NCI-H1436 treated with DMSO at 0.1 percent for 48 hours (cell line): ENCODE measurements around the gene FLT4.
"Not testable (repeated sequence)": the region's sequence is repeated elsewhere in the genome, so short reads cannot be mapped to it uniquely, and the experiment has no call there.

Source experiments
- DNase-seq: peaks from one replicate; lab custom pipeline; 2025; lab: John Stamatoyannopoulos, UW

Gene FLT4

DNA sequence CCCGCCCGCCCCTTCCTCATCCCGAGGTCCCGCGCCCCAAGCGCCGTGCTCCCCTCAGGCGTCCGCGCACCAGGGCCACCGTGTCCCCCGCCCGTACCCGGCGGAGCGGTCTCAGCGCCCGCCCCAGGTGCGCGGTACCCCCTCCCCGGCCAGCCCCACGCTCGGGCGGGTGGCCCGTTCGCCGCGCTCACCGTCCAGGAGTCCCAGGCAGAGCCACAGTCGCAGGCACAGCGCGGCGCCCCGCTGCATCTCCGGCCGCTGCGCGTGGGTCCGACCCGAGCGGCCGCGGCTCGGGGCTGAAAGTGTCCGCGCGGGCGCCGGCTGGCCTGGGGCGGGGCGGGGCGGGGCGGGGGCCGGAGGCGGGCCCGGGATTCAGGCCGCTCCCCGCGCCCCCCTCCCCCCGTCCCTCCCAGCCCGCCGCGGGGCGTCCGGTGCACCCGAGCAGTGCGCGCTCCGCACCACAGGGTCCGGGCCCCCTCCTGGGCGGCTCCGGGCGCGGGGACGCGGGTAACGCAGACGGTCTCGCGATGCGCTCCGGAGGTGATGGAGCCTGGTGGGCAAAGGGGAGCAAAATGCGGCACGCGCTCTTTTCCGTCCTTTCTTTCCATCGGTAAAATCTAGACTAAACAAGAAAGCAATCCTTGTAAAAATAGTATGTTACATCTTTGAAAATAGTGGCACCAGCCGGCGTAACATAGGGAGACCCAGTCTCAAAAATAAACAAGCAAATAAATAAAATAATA, at the start of gene FLT4:
Gene FLT4 (minus strand): TSS at position 304 of the 743 bp plus-strand sequence. CDS start 55 bp downstream, at position 249.
- DNase-seq, result no peak

DNA sequence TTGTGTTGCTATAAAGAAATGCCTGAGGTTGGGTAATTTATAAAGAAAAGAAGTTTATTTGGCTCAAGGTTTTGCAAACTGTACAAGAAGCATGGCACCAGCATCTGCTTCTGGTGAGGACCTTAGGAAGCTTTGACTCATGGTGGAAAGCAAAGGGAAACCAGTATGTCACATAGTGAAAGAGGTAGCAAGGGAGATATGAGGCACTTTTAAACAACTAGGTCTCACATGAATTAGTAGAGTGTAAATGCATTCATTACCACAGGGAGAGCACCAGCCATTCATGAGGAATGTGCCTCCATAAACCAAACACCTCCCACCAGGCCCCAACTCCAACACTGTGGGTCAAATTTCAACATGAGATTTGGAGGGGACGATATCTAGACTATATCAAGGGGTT, 49.6 kb upstream of the FLT4 start:
- DNase-seq, result no peak

DNA sequence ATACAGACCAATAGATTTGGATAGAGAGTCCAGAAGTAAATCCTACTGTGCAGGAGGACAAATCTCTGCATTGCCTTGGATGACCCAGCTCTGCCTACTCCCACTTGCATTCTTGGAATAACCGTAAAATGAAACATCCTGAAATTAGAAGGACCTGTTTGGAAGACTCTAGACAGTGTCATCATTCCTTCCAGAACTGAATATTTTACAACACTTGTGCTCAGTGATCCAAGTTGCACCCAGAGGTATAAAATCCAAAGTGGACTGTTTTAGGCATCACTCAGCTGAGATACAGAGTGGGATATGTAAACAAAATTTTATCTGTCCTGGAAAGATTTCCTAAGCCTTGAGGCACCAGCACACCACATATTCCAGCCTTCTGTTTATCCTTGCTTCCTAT, 46.7 kb upstream of the FLT4 start:
- no peak for DNase-seq

DNA sequence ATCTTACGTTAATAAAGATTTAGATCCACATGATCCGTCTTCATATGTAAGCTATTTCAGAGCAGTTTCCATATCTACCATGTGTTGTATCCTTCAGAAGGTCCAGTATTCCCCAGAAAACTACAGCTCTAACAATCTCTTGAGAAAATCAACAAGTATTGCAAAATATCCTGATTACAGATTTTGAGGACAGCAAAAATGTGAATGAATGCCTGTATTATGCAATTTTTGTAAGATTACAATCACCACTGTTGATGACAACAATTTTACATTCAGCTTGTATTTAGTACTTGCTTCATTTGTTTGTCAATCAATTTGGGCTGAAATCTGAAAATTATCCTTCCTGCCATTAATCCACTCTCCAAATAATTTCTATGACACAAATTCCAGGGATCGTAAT, 43.0 kb upstream of the FLT4 start:
- no peak for DNase-seq

DNA sequence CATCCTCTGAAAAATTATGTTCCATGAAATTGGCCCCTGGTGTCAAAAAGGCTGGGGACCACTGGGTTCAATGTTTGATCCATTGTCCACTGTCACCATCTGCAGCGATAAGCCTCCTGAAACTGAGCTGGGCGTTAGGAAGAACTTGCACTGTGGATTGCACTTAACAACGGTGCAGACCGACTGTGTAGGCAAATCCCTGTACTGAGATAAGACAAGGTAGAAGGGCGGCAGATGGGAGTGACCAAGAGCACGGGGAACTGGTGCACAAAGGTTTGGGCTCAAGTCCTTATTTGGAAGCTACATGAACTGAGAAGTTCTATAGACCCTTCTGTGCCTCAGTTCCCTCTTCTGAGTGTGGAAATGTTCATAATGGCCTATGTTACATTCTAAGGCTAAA, 41.6 kb upstream of the FLT4 start:
- no peak for DNase-seq

DNA sequence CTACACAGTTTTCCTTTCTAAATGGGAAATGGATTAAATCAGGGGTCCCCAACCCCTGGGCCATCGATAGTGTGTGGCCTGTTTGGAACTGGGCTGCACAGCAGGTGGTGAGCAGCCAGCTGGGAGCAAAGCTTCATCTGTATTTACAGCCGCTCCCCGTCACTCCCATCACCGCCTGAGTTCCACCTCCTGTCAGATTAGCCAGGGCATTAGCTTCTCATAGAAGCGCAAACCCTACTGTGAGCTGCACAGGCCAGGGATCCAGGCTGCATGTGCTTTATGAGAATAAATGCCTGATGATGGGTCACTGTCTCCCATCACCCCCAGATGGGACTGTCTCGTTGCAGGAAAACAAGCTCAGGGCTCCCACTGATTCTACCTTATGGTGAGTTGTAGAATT, 41.2 kb upstream of the FLT4 start:
- DNase-seq, result no peak

DNA sequence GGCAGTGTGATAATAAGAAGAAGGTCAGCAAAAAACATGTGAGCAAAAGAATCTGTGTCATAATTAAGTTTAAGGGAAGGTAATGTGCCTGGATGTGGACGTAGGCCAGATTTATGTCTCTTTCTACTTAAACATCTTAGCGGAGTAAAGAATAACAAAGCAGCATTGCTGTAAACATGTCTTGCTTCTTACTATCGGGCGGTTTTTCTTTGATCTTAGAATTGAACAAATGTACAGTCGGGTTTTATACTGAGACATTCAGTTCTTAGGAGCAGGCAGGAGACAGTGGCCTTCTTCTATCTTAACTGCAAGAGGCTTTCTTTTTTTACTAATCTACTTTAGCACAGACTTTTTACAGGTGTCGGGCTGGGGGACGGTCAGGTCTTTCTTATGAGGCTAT, 40.4 kb upstream of the FLT4 start:
- no peak for DNase-seq

DNA sequence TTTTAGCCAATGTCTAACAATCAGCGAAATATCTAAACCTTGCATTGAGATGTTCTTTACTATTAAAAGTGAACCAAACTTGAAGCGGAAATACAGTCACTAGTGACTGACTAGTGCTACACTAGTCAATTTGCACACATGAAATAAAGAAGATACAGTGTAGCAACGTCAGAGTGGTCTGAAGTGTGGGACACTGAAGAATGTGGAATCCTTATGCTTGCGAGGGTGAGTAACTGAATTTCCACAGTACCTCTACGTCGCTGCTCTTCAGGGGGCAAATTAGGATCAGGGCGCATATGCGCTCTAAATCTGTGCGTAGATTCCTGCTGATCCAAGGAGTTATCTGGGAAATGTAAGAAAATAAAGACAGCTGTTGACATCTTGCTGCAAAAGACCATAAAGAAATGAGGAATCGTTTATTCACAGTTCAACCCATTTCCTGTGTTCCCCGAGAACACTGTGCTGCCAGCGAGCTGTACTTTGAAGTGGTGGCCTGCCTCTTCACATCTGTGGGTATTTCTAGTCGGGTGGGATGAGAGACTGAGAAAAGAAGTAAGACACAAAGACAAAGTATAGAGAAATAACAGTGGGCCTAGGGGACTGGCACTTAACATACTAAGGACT, 39.8 kb upstream of the FLT4 start:
- no peak for DNase-seq

DNA sequence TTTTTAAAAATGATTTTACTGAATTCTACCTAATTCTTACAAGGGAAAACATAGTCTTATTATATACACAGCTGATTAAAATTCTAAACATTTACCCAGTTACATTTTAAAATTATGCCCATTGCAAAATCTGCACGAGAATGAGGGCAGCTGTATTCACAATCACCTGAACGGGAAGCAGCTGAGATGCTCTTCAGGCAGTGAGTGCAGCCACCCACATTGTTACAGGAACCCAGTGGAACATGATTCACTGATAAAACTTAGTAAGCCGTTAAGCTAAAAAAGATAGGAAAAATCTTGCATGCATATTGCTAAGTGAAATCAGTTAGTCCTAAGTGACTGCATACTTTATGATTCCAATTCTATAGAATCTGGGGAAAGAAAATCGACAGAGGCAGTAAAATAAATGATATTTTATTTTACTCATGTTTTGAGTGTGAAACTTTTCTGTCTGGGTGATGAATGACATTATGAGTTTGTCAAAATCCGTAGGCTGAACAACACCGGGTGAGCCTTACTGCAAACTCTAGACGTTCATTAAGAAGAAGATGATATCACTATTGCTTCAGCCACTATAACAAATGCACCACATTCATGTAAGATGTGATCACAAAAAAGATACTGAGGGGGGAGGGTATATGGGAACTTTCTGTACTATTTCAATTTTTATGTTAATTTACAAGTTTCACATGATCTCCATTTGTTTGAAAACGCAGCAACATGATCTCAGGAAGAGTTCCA, 39.1 kb upstream of the FLT4 start:
- no peak for DNase-seq

DNA sequence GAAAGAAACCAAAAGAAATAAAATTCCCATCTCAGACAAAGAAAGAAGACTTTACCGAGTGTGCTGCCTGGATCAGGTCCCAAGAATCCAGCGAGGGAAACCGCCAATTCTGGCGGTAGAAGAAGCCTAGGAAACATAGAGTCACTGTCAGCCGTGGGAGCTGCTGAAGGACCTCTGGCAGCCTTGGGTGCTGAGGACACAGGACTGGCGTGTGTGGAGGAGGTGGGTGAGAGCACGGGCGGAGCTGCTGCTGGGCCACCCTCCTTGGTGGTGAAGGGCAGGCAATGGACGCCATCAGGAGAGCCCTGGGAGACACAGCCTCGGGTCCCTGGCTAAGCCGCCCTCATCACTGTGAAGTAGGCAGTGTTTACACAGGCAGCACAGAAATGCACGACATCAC, 37.4 kb upstream of the FLT4 start:
- not testable (repeated sequence) for DNase-seq

DNA sequence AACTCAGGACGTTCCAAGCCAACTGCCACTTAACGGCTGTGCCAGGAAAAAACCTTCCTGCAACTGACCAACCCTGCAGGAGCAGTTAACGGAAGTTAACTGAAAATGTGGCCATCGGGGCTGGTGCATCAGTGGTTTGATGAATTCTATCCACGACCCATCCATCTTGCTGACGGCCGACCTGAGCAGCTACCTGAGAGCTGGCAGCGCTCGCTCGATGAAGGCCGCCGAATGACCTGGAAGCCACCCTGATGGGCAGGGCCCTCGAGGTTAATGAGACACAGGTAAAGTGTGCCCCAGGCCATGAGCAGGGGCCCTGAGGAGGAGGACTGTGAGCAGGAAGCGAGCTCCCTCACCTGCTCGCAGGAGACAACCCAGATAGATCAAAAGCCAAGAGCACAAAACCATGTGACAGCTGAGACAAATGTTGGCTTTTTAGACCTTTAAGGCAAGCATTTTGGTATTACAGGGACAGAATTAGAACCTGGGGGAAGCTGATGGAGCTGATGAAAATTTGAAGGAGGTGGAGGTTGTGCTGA, 35.3 kb upstream of the FLT4 start:
- no peak for DNase-seq

DNA sequence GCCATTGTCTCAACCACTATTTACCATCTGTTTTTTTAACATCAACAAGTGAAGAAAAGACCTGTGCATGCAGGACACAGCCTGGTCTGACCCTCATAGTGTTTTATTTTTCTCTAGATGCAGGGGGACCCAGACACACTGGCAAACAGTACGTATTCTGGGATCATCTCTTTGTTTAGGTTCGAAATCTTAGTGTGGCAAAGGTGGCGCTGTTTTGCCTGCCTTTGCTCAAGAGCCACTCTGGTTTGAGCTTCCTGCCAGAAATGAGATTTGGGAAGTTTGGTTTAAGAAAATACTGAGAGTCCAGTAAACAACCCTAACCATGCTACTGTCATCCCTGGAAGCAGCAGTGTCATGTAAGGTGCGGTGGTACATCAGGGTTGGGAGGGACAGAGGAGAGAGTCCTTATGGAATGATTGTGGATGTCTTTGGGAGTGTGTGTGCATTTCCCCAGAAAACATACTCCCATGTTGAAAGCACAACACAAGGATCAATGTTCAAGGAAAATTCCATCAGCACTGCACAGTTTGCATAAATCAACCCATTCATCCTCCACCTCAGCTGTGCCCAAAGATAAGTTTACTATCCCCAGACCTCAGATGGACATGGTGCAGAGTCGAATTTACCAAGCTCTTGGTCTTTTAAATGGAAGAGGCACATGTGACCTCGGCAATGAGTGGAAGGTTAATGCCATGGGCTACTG, 34.0 kb upstream of the FLT4 start:
- DNase-seq, result no peak

DNA sequence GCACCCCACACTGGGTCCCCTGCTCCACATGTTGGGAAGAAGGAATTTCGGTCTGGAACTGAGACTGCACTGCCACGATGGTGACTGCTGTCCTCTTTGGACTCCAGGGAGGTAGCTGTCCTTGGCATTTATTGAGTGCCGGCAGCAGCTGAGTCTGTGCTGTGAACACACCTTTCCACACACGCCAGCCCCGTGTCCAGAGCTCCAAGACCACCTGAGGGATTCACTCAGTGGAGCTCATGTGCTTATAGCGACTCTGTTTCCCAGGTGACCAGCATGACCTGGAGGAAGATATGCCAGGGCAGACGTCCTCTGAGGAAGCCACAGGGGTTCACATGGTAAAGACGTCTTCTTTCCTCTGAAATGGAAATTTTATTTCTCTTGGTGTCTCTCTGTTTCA, 33.2 kb upstream of the FLT4 start:
- DNase-seq, result no peak

DNA sequence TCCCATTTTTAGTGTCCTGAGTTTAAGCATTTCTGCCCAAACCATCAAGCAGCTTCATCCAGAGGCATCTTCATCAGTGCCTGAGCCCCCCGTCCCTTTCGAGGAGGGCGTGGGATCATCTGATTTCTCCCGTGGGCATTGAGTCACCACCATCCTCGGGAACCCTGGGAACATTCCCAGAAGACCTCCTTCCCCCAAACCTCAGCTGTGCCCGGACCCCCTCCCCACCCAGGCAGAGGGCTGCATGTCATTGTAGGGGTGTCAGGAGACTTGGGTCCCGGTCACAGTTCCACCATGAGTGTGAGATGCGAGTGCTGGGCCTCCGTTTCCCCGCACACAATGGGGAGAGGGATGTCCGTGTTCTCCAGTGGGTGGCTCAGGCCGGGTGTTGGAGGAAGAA, 32.6 kb upstream of the FLT4 start:
- not testable (repeated sequence) for DNase-seq

DNA sequence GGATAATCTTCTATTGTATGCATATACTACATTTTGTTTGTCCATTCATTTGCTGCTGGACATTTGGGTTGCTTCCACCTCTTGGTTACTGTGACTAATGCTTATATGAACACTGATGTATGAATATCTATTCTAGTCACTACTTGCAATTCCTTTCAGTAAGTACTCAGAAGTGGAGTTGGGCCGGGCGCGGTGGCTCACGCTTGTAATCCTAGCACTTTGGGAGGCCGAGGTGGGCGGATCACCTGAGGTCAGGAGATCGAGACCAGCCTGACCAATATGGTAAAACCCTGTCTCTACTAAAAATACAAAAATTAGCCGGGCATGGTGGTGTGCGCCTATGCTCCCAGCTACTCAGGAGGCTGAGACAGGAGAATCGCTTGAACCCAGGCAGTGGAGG, 28.9 kb upstream of the FLT4 start:
- DNase-seq, result not testable (repeated sequence)

DNA sequence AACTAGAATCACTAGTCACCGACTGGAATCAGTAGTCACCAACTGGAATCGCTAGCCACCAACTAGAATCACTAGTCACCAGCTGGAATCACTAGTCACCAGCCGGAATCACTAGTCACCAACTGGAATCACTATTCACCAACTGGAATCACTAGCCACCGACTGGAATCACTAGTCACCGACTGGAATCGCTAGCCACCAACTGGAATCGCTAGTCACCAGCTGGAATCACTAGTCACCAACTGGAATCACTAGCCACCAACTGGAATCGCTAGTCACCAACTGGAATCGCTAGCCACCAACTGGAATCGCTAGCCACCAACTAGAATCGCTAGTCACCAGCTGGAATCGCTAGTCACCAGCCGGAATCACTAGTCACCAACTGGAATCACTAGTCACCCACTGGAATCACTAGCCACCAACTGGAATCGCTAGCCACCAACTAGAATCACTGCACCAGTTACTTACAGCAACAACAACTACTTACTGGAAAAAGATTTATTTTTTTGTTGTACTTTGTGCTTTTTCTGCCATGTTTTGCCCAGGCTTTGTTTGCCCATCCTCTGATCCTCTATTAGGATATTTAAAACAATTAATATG, 25.7 kb upstream of the FLT4 start:
- no peak for DNase-seq

DNA sequence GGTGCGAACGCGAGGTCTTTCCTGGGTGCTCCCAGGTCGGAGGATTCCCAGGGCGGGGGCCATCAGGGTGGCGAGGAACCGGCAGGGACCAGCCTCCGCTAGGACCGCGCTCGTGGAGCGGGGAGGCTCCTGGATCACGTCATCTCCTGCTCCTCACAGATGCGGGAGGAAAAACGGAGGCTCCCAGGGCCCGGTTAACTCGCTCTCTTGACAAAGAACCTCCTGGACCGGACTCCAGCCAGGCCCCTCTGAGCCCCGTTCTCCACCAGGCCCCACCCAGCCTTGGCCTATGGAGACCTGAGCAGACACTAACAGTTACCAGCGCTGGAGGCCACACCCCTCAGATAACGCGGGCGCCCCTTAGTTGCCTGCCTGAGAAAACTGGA, 24.7 kb upstream of the FLT4 start:
- DNase-seq, result not testable (repeated sequence)

DNA sequence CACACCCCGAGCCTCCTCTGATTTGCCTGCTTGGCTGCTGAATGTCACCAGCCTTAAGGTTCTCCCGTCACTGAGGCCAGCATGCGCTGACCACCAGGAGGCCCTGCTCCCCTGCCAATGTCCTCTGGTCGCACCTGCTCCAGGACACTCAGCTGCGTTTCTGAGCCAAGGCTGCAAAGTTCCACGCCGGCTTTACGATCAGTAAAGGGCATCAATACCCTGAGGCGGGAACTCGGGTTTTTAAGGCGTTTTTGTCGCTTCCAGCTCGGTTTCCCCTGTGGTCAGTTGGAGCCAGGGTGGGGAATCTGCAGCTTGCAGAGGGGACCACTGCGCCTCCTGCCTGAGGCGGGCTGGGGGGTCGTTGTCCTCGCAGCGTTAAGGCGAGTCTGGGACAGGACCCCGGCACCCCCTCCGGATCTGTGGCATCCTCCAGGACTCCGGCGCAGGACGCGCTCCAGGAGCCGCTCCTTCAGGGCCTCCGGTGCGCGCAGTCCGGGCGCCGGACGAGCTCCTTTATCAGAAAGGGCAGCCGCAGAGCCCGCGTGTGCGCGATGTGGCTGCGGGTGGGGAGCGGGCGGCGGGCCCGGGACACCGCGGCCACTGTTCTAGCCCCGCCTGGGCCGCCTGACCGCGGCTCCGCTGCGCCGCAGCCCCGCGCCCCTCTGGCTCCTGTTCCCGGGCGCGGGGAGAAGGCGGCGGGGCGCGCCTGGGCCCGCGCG, 24.1 kb upstream of the FLT4 start:
- no peak for DNase-seq

DNA sequence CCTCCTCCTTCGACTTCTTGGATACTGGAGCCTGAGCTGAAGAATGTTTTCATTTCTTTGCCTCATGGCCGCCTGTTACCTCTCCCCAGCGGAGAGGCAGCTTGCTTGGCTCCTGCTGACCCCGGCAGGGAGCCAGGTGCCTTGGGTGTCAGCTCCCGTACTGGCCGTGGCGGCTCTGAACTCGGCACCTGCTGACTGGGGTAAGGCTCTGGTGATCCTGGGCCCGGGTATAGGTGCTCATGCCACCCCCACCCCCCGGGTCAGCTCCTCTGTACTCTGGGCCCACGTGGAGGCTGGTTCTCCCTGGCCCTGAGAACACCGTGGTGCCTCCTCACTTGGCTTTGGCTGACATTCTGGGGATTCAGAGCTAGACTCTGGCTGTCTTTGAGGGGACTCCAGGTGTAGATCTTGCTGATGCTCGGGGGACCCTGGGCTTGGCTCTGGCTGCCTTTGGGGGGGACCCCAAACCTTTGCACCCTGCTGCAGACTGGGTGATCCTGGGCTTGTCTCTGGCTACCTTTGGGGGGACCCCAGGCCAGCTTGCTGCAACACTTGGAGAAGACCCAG, 22.6 kb upstream of the FLT4 start:
- DNase-seq, result not testable (repeated sequence)

DNA sequence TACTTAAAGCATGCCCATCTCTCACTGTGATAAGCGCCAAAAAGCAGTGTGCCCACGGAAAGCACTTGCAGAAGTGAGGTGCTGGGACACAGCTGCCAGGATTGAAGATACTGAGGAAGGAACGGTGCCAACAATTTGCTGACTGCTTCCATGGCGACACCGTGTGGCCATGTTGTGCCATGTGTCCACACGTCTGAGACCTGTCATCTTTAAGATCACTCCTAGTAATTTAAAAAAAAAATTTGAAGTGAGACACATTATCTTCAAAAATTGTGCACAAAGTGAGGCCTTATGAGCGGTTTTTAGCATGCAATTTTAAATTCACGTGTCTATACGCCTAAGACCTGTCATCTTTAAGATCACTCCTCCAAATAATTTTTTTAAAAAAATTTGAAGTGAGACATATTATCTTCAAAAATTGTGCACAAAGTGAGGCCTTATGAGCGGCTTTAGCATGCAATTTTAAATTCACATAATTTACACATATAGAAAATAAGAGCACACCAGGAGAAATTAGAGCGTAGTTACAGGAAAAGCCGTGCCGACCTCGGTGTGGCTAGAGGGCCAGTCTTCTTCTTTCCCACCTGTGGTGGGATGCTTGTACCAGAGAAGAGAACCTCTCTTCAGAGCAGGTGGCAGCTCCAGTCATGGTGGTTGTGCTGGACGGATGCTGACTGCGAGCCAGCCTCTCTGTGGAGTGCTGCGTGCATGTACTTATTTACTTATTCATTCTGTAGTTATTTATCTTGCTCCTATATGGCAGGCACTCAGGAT, 21.4 kb upstream of the FLT4 start:
- no peak for DNase-seq
